ENCODE measurements around the gene SLC46A2.

- TF ChIP-seq EP300 (conservative IDR thresholded peaks at IDR 0.05; ENCODE audit: poor library complexity, severe bottlenecking) (no peak), CTCF (IDR thresholded peaks at IDR 0.05; ENCODE audit: poor library complexity, severe bottlenecking) (no peak), EZH2 (IDR thresholded peaks at IDR 0.05; ENCODE audit: borderline replicate concordance, insufficient read depth, low read length, poor library complexity, severe bottlenecking) (no peak), REST (IDR thresholded peaks at IDR 0.05; ENCODE audit: borderline replicate concordance) (no peak), POLR2AphosphoS5 (IDR thresholded peaks at IDR 0.05) (no peak), SMC3 (conservative IDR thresholded peaks at IDR 0.05; ENCODE audit: poor library complexity) (no peak)
These were observed 22.0 kb upstream of the SLC46A2 start for GRCh38 chr9:112912636-112913035.

Data from neural cell (in vitro differentiated cells).